T follicular helper cell (primary cell): ENCODE results near the gene HMGB1.

Experiments
- DNase-seq: peaks from one replicate; pipeline ENCODE4 v3.0.0-alpha.2; 2020; ENCODE audit warnings: low read depth

Gene HMGB1

DNA sequence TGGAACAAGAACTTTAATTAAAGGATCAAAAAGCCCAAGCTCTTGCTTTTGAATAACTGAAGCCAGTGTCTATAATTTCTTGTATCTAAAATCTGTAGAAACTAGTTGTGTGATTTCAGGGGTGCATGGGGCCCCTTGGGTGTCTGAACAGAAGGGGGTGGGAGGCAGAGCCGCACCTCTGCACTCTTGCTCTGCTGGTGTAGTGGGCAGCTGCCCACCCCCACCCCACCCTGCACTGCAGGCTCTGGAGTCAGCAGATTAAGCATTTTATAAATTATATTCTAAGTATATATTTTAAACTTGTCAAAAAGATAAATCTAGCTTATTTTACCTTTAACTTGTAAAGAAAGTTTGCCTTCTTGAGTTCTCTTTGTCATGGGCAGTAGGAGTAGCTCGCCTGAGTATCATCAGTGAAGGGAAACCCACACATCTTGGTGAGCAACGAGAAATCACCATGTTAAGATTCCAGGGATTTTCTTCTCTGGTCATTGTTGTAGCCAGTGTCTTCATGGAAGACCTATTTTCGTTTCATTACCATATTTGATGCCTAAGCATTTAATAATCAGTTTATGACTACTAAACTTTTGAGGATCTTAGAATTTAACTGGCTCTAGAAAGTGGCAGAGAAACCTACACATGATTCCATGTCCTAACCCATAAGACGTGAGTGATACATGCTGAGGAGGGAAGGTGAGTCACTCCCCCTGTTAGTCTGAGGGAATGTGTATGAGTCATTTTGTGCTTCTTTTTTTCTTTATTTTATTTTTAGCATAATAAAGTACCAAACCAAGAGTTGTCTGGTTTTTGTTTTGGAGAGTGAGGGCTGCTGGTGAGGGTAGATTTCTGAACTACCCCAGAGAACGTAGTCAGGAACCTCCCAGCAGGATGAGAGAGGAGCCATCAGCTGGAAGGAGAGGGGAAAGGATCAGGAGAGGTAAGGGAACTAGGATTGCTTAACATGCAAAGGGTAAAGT, 35.7 kb downstream of the HMGB1 start:
- no peak for DNase-seq

DNA sequence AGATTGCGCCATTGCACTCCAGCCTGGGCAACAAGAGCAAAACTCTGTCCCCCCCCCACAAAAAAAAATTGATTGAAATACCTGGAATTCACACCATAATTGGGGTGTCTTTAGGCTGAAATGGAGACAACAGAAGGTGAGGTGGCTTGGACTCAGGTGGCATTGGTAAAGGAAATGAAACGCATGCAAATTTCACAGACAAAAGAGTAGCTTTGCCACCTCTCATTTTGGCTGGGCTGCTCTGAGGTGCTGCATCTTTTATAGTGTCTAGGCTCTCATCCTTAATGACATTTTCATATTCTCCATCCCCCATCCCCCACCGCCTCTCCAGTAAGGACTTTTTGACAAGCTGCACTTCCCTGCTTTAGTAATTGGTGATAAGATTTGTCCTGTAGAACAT, 36.5 kb downstream of the HMGB1 start:
- DNase-seq = no peak

DNA sequence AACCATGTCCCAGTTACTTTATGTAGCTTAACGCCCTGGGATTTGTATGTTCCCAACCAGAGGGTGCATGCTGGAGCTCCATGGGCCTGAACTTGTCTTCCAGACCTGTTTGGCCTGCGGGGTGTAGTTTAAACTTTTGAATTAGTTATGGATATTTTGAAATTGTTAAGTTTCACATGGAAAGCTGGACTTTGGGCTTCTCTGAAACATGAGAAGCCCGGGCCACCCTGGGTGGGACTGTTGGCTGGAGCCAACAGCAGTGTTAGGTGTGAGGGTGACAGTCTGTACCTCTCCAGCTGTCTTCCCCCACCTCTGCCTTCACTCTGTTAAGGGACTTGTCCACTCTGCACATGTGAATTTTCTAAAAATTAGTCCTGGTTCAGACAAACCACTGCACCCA, 41.8 kb downstream of the HMGB1 start:
- no peak for DNase-seq

DNA sequence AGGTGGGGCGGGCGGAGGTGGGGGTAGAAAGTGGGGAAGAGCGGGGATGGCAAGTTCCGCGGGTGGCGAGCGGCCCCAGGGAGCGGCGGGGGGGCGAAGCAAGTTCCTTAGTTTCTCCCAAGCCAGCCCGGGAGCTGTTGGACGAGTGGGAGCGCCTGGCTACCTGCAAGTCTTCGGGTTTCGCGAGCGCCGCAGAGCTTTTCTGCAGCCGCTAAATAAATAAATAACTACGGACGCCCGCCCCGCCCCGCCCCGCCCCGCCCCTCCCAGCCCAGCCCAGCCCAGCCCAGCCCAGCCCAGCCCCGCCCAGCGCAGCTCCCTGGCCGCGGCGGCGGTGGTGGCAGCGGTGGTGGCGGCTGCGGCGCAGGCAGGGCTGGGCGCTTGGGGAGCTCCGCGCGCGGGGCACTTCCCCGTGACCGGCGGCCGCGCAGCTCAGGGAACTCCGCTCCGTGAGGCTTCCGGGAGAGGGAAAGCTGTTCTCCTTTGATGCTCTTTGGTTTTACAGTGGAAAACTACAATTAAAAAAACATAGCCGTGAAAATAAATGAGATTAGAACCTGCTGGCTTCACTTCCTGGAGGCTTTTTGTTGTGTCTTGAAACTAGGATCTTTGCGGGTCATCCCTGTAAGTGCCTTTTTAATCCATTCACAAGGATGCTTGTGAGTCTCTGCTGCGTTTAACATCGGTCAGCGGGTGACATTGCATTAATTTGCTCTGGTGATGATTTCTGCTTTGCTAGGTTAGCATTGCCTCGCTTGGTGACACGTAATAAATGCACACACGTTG, 43.5 kb downstream of the HMGB1 start, which contains the start of gene UBE2L5:
Gene UBE2L5, plus strand, starts transcription at position 440 of the 786 bp plus-strand sequence. CDS start 5,498 bp downstream, outside the sequence.
- DNase-seq = peak; percentile 54

DNA sequence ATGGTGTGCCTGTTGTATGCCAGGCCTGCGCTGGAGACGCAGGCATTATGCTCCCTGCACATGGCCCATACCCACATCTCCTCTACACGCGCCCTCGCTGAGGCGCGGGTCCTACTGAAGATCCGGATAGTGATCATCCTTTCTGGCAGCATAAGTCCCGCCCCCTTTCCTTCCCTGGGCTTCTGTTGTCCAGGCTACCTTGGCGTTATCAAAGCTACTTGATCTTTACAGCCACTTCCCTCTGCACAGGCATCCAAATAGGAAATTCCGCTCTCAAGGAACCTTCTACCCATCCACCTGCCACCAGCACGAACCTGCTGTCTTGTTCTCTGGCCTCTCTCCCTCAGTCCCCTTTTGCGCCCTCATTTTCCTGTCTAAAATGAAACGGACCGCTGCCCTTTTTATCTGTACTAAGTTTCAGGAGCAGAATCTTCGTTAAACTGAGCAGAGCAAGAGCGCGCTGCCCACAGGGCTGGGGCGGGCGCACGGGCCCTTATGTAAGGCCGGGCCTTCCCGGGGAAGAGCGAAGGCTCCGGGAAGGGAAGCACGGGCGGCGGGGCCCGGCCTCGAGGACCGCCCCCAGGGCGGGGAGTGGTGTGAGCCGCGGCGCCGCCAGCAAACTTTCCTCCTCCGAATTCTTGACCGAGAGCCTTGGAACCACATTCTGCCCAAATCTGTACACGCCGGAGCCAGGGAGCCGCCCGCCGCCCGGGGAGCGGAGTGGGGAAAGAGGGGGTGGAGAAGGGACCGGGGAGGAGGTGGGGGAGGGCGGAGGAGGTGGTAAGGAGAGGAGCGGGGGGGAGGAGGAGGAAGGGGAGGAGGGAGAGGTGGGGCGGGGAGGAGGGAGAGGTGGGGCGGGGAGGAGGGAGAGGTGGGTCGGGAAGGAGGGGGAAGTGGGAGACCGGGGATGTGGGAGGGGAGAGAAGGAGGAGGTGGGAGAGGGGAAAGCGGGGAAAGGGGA, 44.4 kb downstream of the HMGB1 start:
- peak; percentile 18 for DNase-seq

DNA sequence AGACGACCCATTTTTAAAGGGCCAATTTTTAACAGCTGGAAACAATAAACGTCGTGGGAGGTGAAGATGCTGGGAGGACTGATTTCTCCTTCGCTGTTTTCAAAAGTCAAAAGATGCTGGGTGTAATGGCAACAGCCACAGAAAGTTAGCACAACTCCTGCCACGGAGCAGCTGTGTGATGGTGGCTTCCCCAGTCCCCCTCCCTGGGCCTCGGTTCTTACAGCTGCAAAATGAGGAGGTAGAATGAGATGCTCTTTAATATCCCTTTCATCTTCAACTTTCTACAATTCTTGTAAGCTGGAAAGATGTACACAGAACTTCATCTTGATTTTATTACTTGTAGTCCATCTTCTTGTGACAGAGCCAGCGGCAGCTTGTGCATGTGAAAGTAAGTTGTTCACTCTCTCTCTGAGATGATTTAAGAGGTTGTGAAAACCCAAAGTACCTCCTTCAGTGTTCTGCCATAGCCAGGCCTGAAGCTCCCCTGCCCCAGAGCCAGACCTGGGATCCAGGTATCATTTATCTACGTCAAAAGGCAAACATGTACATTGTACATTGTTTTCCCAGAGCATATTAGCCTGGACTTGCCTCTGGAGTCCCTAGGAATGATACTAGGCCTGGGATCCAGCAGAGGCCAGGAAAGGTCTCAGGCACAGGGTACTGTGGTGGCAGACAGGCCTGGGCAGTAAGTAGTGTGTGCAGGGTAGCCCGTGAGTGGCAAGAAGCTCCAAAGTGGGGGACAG, 46.8 kb downstream of the HMGB1 start:
- no peak for DNase-seq

DNA sequence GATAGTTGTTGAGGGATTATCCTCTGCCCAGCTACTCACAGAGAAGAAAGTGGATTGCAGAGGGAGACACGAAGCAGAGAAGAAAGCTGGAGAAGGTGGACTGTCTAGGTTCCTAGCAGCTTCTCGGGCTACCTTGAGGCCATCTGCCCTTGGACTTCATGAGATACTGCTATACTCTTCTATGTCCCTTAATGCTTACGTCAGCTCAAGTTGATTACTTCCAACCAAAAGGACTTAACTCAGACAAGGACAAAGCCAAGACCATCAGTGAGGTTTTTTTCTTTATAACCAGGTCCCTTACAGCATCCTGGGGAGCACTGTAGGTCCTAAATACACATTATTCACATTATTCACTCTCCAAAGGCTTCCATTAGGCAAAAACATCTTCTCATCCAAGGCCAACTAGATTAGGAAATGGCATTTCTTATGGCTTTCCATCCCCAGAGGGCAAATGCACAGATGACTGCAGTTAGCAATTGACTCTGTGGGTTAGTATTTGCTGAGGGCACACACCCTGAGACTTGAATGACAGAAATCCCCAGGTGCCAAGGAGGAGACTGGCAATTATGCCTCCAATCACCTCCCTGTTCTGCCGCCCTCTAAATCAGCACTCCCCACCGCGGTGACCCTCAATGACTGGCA, 47.5 kb downstream of the HMGB1 start:
- DNase-seq = no peak

DNA sequence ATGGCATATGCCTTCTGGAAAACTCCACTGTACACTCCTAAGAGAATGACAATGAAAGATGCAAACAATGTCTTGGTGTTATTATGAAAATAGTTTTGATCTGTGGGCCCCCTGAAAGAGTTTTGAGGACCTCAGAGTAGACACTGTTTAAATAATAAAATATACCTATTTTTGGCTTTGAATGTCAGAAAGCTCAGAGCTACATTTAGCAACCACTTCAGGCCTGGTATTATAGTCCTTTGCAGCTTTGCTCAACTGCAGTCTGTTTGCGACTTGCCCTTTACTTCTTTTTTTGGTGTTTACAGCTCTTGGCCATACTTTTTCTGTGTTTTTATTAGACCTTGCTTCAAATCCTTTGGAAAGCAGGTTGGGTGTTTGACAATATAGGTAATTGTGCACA, 49.3 kb downstream of the HMGB1 start:
- no peak for DNase-seq

DNA sequence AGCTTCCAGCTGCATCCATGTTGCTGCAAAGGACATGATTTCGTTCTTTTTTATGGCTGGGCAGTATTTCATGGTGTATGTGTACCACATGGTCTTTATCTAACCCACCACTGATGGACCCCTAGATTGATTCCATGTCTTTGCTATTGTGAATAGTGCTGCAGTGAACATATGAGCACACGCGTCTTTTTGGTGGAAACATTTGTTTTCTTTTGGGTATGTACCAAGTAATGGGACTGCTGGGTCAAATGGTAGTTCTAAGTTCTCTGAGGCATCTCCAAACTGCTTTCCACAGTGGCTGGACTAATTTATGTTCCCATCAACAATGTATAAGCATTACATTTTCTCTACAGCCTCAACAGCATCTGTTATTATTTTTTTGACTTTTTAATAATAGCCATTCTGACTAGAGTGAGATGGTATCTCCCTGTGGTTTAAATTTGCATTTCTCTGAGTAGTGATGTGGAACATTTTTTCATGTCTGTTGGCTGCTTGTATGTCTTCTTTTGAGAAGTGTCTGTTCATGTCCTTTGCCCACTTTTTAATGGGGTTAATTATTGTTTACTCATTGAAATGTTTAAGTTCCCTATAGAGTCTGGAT, 50.2 kb downstream of the HMGB1 start:
- no peak for DNase-seq

DNA sequence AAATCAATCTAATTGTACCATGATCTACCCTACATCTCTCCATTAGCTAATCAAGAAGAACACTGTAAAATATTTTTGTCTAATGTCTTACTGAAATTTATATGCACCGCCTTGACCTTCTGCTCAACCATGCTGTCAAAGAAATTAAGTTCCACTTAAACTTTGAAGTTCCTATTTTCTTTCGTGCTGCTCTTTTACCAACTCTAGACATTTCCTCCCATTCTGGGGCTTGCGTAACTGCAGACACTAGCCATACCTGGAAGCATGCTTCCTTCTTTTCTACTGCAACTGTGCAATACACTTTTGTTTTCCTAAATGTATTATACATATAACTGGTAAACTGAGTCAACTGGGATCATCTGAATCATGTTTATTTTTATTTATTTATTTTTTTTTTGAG, 51.9 kb downstream of the HMGB1 start:
- DNase-seq = no peak

DNA sequence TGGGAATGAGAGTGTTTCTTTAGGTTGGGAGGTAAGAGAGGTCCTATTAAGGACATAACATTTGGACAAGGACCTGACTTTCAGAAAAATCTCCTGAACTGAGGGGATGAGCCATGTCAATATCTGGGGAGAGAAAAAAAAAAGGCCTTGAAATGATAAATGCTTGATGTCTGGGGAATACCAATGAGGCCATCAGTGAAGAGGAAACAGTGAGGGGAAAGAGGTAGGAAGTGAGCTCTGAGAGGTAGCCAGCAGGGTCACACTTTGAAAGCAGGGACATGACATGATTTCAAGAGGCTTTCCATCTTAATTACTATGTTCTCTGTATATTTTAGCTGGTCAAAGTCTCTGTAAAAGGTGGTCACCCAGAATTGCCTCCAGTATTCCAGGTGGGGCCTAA, 53.4 kb downstream of the HMGB1 start:
- no peak for DNase-seq

DNA sequence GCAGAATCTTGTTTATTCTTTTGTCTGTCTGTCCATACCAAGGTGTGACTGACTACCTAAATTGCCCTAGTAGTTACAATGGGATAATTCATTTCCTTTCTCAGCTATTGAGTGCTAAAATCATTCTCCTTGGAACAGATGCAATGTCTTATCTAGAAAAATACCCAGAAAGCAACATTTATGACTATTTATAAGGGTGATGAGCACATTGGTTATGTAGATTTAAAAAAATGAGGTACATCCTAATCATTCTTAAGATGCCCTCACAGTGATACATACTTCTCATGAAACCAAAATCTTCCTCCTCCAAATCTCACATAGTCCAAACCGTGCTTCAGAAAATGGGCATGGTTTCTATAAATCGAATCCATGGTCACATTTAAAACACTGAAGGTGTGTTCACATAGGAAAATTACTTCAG, 55.0 kb downstream of the HMGB1 start:
- no peak for DNase-seq

DNA sequence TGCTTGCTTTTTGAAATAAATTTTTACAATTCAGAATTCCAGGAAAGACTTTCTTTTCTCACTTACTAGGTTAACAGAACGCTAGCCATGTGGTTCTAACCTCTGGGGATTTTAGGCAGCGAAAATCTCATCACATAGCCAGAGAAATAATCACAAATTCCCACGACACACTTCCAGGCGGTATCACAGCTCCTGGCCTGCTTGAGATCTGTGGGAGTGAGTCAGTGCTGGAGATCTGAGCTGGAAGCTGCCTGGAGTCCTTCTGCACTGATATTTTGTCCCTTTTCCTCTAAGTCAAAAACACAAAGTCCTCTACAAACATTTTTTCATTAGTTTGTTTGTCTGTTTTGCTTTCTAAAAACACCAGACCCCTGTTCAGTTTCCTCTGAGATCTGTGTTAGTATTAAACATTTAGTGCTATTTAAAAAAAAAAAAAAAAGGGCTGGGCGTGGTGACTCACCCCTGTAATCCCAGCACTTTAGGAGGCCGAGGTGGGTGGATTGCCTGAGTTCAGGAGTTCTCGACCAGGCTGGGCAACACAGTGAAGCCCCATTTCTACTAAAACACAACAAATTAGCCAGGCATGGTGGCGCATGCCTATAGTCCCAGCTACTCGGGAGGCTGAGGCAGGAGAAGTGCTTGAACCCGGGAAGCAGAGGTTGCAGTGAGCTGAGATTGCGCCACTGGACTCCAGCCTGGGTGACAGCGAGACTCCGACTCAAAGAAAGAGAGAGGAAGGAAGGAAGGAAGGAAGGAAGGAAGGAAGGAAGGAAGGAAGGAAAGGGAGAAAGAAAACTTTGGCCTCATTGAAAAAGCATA, 55.6 kb downstream of the HMGB1 start:
- no peak for DNase-seq

DNA sequence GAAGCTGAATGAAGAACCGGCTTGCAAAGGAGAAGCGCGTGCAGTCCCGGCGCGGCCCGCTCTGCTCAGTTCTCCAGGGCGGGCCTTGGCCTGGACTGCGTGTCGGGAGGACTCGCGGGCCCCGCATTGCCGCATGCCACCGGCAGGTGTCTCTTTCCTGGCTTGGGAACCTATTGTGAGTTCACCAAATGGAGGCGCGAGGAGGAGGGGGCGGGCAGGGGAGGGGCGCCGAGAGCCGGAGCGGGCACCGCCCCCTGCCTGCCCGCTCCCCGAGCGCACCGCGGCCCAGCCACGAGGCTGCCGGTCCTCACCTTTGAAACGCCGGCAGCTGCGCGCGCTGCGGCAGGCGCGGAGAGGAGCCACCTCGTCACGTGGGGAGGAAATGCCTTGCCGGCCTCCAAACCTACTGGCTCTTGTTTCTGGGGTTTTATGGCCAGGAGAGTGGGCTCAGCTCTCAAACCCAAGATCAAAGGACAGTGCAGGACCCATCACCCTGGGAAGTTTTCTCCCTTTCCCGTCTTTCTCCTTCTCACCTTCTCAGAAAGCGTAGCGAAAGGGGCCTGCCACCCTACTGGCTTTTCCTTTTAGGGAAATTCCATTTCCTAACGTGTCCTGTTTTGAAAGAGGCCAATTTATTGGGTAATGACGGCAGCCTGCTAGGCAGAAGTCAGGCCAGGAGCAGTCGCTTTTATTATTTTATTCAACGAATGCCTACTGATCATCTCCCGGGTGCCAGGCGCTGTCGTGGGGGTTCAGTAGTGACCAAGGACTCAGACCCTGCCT, 57.2 kb downstream of the HMGB1 start:
- DNase-seq = peak; percentile 86

DNA sequence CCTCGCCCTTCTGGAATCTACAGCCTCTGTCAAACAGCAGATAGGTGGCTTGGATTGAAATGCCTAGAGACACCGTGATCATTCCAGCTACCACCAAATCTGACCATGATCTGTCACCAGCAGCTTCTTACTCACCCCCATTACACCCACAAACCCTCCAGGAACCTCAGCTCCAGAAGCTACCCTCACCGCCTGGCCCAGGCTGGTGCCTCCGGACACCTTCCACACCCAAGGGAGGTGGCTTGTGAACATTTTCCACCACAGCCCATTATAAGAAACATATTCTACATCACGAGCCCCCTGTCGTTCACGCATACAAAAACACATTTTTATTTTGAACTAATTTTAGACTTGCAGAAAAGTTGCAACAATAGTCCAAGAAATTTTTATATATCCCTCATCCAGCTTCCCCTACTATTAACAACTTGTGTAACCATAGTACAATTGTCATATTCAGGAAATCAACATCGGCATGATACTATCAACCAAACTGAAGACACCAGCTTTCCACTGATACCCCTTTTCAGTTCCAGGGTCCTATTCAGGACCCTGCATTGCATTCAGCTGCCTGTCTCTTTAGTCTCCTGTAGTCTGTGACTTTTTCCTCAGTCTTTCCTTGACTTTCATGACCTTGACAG, 58.8 kb downstream of the HMGB1 start:
- no peak for DNase-seq
